Measurements from ENCODE around the gene AUTS2.
"Not testable (repeated sequence)": the region's sequence is repeated elsewhere in the genome, so short reads cannot be mapped to it uniquely, and the experiment has no call there.

The AUTS2 gene

DNA sequence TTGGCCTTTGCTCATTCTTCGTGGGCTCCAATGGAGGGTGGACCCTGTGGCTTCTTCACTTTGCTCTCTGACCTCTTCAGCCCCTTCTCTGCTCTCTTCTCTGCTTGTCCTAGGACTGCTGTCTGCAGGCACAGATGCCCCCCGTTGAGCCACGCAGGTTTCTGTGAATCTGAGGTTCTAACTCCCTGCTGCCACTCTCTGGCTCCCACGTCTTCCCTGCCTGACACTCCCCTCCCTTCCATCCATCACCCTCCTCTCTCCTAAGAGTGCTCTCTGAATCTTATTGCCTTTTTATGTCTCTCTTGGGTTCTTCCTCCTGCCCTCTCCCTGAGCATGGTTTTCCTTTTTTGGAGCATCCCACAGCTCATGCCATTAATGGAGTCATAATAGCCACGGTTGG, 1034.1 kb downstream of the AUTS2 start:
- DNase-seq: no peak

- no peak for DNase-seq
Observed at GRCh38 chr7:70634071-70634470, 1035.8 kb downstream of the AUTS2 start.

DNA sequence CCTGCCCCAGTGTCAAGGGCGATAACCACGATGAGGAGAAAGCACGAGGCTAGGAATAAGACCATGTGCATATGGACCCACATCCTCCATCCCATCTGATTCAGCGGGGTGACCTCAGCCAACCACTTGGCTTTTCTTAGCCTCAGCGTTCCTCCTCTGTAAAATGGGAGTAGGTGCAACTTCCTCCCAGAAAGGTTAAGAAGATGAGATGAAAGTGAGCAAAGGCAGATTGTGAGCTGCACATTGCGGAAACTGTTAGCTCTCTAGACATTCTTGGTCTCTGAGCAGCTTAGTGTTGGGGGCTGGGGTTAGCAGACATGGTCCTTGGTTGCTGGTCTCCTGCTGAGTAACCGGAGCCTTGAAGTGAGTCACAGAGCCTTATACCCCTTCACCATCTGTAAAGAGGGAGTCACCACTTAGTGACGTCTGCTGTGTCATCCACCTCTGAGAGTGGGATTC, 1036.4 kb downstream of the AUTS2 start:
- DNase-seq: no peak

GRCh38 chr7:70635633-70636032, 1037.4 kb downstream of the AUTS2 start:
- no peak for DNase-seq

GRCh38 chr7:70636169-70636568, 1037.9 kb downstream of the AUTS2 start:
- no peak for DNase-seq

GRCh38 chr7:70637726-70638125, 1039.5 kb downstream of the AUTS2 start:
- no peak for DNase-seq

DNA sequence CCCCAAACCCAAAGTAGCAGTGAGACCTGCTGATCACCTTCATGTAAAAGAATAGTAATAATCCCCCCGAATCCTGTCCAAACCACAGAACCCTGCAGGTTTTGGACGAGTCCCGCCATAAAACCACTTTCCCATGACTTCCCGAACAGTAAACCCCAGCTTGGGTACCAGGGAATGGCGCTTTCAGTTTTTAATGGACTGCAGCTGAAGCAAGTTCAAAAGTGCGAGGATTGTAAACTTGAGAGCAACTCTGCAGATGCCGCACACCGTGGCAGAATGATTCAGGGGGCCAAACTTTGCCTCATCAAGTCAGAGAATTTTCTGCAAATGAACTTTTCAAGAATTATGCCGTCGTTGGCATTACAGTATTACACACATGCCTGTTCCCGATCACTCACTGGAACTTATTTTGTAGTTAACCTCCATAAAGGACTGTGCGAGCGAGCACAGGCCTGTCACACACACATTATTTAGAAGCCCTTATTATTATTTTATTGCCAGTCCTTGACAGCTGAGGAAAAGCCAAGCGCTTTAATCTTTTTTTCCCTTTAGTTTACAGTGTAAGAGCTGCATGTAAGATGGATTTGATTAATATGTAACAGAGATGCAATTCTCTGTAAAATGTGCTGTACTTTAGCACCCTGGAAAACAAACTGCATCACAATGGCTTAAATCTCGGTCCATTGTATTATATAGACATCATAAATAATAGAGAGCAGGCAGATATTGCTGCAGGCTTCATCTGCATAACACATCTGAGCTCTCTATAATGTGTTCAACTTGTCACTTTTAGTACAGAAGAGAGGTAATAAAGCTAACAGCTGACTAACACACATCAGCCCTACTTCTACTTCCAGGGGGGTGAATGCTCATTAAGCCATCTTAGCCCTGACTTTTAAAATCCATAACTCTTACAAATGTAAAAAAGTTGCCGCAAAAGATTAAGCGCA, 1040.2 kb downstream of the AUTS2 start:
- DNase-seq: no peak

DNA sequence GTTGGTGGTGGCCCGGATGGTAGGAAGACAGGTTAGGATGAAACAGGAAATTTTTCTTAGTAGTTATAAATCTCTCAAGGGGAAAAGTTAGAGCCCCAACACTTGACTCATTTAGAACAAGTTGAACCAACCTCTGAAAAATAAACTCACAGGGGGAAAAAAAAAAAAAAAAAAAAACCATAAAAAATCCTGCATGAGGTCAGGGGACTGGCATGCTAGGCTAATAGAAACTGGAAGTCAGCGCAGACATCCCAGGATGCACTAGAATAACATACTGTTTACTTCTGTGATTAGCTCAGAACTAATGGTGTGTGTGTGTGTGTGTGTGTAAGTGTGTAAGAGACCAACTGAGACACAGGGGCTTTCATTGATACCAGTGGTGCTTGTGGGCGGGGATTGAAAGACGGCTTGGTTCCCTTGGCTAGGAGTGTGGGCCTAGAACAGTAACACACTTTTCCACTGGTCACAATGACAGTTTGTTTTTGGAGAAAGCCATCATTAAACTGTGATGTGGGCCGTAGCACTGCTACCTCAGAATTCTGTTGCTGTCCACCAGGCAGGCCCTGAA, 1042.1 kb downstream of the AUTS2 start:
- DNase-seq: no peak

DNA sequence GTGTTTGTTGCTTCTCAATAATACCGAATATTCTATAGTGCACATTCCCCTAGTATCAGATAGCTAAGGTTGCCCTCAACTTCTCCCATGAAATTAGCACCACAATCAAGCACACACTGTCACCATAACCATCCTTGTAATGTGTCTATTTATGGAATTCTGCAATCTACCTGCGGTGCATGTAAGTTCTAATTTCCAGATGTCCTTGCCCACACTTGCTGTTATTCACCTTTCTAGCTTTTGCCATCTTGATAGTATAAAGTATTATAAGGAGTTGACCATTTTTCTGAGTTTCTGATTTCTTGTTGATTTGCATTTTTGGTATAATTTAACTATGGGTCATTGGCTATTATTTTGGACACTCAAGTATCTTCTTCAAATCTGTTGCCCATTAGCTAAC, 1043.6 kb downstream of the AUTS2 start:
- no peak for DNase-seq

GRCh38 chr7:70645279-70645678, 1047.0 kb downstream of the AUTS2 start:
- DNase-seq: no peak

GRCh38 chr7:70645876-70646351, 1047.6 kb downstream of the AUTS2 start:
- no peak for DNase-seq

DNA sequence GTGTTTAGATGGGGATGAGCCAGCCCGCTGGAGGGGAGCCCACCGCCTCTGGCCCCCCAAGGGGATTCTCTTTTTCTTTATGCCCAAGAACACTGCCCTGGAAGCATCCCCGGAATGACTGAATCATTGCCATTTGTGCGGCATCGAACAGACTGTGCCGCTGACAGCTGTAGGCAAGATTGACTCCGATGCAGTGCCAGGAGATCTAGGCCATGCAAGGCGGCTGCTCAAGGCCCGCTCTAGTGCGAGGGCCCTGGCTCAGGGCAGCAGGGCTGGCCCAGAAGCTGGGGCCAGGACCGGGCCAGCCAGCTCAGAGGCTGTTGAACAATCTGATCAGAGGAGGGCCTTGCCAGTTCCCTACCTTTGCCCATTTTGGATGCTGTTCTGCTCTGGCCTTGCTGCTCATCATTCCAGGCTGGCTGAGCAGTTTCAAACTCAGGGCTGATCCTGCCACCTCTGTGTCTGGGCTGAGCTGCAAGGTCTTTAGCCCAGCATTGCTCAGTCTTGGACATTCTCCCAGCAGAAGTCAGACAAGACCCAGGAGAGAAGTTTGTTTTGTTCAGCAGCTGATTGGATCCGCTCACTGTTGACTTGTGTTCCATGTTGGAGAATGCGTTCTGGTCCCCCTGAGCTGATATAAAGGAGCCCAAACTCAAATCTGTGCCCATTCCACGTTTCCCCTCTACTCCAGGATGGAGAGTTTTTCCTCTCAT, 1048.4 kb downstream of the AUTS2 start:
- DNase-seq: no peak

GRCh38 chr7:70647801-70648498, 1049.7 kb downstream of the AUTS2 start:
- DNase-seq: no peak

DNA sequence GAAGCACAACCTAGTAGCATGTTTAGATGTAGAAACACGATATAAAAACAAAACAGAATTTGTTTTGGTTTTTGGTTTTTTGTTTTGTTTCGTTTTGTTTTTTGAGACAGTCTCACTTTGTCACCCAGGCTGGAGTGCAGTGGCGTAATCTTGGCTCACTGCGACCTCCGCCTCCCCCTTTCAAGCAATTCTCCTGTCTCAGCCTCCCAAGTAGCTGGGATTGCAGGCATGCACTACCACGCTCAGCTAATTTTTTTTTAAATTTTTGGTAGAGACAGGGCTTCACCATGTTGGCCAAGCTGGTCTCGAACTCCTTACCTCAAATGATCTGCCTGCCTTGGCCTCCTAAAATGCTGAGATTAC, 1050.2 kb downstream of the AUTS2 start:
- DNase-seq: not testable (repeated sequence)

- DNase-seq: no peak
Observed at GRCh38 chr7:70649323-70649722, 1051.0 kb downstream of the AUTS2 start.

- no peak for DNase-seq
Observed at GRCh38 chr7:70654146-70654545, 1055.9 kb downstream of the AUTS2 start.

DNA sequence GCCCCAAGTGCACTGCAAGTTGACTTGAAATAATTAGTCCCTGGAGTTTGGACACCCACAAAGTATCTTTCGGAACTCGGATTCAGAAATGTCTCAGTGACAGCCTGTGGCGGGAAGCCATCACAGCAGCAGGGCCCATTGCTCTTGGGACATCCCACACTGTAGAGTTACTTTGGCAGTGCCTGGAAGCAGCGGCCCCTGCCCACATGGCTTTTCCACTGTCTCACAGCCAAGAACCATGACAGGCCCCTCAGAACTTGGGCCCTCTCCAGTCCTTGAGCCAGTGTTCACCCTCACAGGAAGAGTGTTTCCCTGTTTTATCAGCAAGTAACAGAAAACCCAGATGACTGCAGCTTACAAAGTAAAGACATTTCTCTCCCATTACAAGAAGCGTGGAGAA, 1056.7 kb downstream of the AUTS2 start:
- DNase-seq: no peak

DNA sequence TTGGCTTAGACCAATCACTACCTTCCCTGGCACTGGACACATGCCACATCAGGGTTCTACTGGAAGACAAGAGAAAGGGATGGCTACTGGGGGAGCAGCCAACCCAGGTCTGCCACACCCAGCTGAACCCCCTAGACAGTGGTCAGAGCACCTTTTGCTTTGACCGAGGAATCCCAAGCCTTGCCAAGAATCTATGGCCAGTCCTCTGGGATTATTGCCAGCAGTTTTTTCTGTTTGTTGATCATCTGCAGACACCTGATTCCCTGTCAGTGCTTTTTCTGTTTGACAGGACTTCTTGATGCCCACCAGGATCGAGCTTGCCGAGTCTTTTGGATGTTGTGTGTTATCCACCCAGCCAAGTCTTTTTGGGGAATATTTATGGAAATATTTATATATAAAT, 1057.4 kb downstream of the AUTS2 start:
- no peak for DNase-seq

DNA sequence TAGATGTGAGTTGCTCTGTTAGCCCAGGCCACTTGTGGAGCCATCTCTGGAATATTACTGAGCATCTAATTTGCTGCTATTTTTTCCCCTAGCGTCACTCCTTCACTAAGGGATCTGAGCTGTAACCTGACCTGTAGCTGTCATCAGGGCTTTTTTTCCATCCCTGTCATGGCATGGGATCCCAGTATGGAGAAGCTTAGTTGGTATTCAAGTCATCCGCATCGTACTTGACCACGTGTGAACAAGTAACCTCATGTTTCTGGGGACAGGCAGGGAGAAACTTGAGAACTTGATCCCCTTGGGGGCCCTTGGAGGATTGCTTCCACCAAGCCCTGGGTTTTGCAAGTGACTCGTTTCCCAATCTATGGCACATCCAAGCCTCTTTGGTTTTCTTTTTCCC, 1059.3 kb downstream of the AUTS2 start:
- no peak for DNase-seq

GRCh38 chr7:70657989-70658632, 1059.8 kb downstream of the AUTS2 start:
- no peak for DNase-seq

GRCh38 chr7:70659263-70659662, 1061.0 kb downstream of the AUTS2 start:
- DNase-seq: no peak

- DNase-seq: no peak
Observed at GRCh38 chr7:70660154-70660818, 1062.0 kb downstream of the AUTS2 start.
